Right lobe of liver (tissue), 6 donors: ENCODE measurements around the gene KRTAP17-1. TPM values are rescaled to one million over a fixed set of nuclear protein-coding genes. Genes with fewer than 3 reads are reported as not detected.

Experiments
- ATAC-seq, 4 donors: fragments of 200-7000 bp; cut with Tn5 transposase; one replicate each; pipeline ENCODE4 v1.9.1; 2020; ENCODE audit warnings: mild to moderate bottlenecking in 4 of 4, moderate library complexity in 4 of 4
- DNase-seq, 3 donors: peaks; one replicate each; pipeline ENCODE4 v3.0.0-alpha.2; 2020
- H3K27ac ChIP-seq, 3 donors: fragments of 200-600 bp; one replicate each; pipeline ENCODE4 v1.8.0; 2022
- H3K27me3 ChIP-seq, 2 donors: fragments of 200-600 bp; one replicate each; pipeline ENCODE4 v1.8.0; 2022
- H3K36me3 ChIP-seq, 4 donors: fragments of 200-600 bp; sonication (generic) in 1 of 4; one replicate each; pipeline versions ENCODE4 v1.5.1 to v1.8.0; 2017 to 2022; ENCODE audit warnings: control low read depth in 1 of 4
- H3K4me1 ChIP-seq, 4 donors: fragments of 200-600 bp; sonication (generic) in 1 of 4; one replicate each; pipeline versions ENCODE4 v1.5.1 to v1.8.0; 2017 to 2022; ENCODE audit warnings: control low read depth in 1 of 4
- H3K4me3 ChIP-seq, 3 donors: fragments of 200-600 bp; one replicate each; pipeline ENCODE4 v1.8.0; 2022
- H3K9me3 ChIP-seq, 4 donors: fragments of 200-600 bp; sonication (generic) in 1 of 4; one replicate each; pipeline versions ENCODE4 v1.5.1 to v1.8.0; 2017 to 2022; ENCODE audit warnings: control low read depth in 1 of 4
- POLR2A ChIP-seq: fragments of 450-650 bp; IDR thresholded peaks from one replicate; pipeline ENCODE4 v1.6.1; 2017; ENCODE audit warnings: antibody characterized with exemption, mild to moderate bottlenecking
- WGBS: methylation state at CpG from one replicate; pipeline ENCODE4 v1.1.6; 2018; ENCODE audit warnings: low coverage, low lambda C conversion rate; ENCODE audit not compliant: insufficient coverage; ENCODE audit errors: missing lambda C conversion rate; 5-methylcytosine and 5-hydroxymethylcytosine counted together
- intact Hi-C, 2 donors: fragments of 100-400 bp; cut with DNase I; formaldehyde crosslinking; loops; one replicate each; pipeline versions ENCODE4 v1.11.2 to v1.14.1; 2022
- total RNA-seq, 6 experiments: library from RNA; depleted of rRNA in 2 of 6; stranded (reverse); fragments of >200 nt in 2 of 6; fragmentation: NEBNext Ultra II Directional in 3 of 6; extraction: Animal tissue kit (Norgen Biotek cat#: 25700) in 3 of 6; gene quantifications; one replicate each; pipeline versions ENCODE4 v1.1.0 to v1.2.4, GENCODE V29; 2016 to 2023
- TF ChIP-seq, protein P1 (sequence below), 4 donors: fragments of 200-600 bp in 3 of 4; fragments of 450-650 bp in 1 of 4; IDR thresholded peaks; one replicate each; pipeline versions ENCODE4 v1.5.1 to v1.8.0; 2016 to 2022; ENCODE audit warnings: antibody characterized with exemption in 4 of 4, mild to moderate bottlenecking in 2 of 4
- donor health status: DM: no; HTN: yes; CAD: no.
- donor health status: DM: no; HTN: no; CAD: no.
- donor health status: DM: no; HTN: no; CAD: no.
- donor health status: DM: no; HTN: yes; CAD: no.
- donor health status: DM: no; HTN: yes; CAD: no.

KRTAP17-1 gene
- total RNA-seq, 6 experiments from 2014 or later = not detected

DNA sequence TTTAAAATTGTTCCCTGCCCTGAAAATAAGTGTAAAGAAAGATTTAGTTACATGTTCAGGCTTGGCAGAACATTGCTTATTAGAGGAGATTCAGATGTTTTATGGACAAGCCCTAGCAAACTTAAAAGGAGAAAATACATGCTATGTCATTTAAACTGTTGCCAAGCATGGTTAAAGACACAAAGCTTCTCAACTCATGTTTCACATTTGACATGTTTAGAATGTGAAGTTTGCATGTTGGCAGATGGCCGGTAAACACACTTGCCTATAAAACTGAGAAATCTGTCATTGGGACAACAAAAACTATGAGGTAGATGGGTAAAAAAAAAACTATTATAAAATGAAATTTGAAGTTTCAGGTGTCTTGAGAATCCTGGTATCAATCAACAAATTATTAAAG is 18.7 kb downstream of the KRTAP17-1 start:
- no peak for ATAC-seq
- no peaks in the 10 kb centered on the region for H3K9me3 ChIP-seq
- intact Hi-C loops = no loop called here
- no peak overlapping the region for H3K27ac ChIP-seq
- H3K27me3 ChIP-seq = no peaks in the 10 kb centered on the region
- no peak overlapping the region for H3K4me3 ChIP-seq
- no peaks in the 10 kb centered on the region for H3K4me1 ChIP-seq
- no peaks in the 10 kb centered on the region for H3K36me3 ChIP-seq
- 55% methylated on average over 1 of the region's 1 CpG for WGBS
- TF ChIP-seq, protein P1, sequence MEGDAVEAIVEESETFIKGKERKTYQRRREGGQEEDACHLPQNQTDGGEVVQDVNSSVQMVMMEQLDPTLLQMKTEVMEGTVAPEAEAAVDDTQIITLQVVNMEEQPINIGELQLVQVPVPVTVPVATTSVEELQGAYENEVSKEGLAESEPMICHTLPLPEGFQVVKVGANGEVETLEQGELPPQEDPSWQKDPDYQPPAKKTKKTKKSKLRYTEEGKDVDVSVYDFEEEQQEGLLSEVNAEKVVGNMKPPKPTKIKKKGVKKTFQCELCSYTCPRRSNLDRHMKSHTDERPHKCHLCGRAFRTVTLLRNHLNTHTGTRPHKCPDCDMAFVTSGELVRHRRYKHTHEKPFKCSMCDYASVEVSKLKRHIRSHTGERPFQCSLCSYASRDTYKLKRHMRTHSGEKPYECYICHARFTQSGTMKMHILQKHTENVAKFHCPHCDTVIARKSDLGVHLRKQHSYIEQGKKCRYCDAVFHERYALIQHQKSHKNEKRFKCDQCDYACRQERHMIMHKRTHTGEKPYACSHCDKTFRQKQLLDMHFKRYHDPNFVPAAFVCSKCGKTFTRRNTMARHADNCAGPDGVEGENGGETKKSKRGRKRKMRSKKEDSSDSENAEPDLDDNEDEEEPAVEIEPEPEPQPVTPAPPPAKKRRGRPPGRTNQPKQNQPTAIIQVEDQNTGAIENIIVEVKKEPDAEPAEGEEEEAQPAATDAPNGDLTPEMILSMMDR (IDR thresholded peaks at IDR 0.05) = no peak
- TF ChIP-seq POLR2A = no peak
- no peak for DNase-seq

DNA sequence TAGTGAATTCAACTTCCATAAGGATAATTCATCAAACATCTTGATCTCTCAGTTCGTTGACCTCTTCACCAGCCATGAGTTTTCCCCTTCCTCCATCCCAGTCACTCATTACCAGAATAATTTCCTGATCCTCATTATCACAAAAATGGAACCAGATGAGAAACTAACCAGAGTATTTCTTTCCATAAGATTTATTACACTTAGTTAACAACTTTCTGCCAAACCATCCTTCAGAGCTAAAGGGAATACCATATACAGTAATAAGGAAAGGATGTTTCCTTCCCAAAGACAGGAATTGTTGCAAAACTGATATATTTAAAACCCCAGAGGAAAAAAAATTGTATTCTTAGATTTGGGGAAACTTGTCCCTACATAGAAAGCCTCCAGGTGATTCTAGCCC is 21.5 kb downstream of the KRTAP17-1 start:
- intact Hi-C loops = no loop called here
- ATAC-seq = no peak
- TF ChIP-seq POLR2A = no peak
- TF ChIP-seq, protein P1 (IDR thresholded peaks at IDR 0.05) = no peak
- Histone ChIP-seq H3K4me3 (no peak overlapping the region), H3K27me3 (no peaks in the 10 kb centered on the region), H3K9me3 (no peaks in the 10 kb centered on the region), H3K4me1 (no peaks in the 10 kb centered on the region), H3K27ac (no peak overlapping the region), H3K36me3 (no peaks in the 10 kb centered on the region)
- DNase-seq = no peak
- WGBS = 33% methylated on average over 1 of the region's 1 CpG

DNA sequence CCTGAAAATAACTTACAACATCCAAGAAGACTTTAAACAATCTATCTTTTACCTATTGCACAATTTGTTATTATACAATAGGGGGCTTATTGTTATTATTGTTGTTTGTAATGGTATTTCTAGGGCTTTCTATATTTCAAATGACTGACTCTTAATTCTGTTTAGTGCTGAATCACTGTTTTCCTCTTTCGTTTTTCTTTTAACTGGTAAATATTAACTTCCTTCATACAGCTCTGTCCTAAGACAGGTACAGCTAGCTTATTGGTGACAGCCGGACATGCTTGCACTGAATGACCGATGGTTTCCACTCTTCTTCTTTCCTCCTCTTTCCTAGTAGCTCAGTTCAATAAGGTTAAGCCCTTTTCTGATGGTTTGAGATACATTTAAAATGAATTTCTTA is 28.5 kb downstream of the KRTAP17-1 start:
- H3K4me3 ChIP-seq = no peak overlapping the region
- TF ChIP-seq, protein P1 (IDR thresholded peaks at IDR 0.05) = no peak
- TF ChIP-seq POLR2A = no peak
- DNase-seq = no peak
- ATAC-seq = no peak
- no peak overlapping the region for H3K27ac ChIP-seq
- intact Hi-C loops = no loop called here
- no peaks in the 10 kb centered on the region for H3K27me3 ChIP-seq
- H3K4me1 ChIP-seq = no peaks in the 10 kb centered on the region
- H3K36me3 ChIP-seq = no peaks in the 10 kb centered on the region
- 40% methylated on average over 3 of the region's 3 CpGs for WGBS
- no peaks in the 10 kb centered on the region for H3K9me3 ChIP-seq

DNA sequence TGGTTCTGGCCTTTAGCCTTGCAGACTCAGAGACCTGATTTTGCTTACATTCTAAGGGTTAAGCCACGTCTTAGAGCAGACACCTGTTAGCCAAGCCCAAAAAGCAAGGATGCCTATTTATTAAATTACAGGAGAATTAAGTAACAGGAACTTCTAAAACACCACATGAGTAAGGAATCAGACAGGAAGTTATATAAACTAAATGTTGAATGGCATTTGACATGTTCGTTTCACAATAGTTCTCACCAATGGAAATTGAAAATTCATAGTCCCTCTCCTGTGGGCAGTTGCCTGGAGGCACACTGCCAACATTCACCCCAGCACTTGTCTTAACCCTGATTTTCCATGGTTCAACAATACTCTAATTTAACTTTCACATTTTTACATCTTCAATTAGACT is 31.0 kb downstream of the KRTAP17-1 start:
- no peak overlapping the region for H3K27ac ChIP-seq
- no peaks in the 10 kb centered on the region for H3K27me3 ChIP-seq
- ATAC-seq (no peak), DNase-seq (no peak)
- no peaks in the 10 kb centered on the region for H3K9me3 ChIP-seq
- no peaks in the 10 kb centered on the region for H3K36me3 ChIP-seq
- no peaks in the 10 kb centered on the region for H3K4me1 ChIP-seq
- no peak overlapping the region for H3K4me3 ChIP-seq
- no peak for TF ChIP-seq POLR2A
- TF ChIP-seq, protein P1 (IDR thresholded peaks at IDR 0.05) = no peak
- intact Hi-C loops = no loop called here
- 29% methylated on average over 2 of the region's 2 CpGs for WGBS

DNA sequence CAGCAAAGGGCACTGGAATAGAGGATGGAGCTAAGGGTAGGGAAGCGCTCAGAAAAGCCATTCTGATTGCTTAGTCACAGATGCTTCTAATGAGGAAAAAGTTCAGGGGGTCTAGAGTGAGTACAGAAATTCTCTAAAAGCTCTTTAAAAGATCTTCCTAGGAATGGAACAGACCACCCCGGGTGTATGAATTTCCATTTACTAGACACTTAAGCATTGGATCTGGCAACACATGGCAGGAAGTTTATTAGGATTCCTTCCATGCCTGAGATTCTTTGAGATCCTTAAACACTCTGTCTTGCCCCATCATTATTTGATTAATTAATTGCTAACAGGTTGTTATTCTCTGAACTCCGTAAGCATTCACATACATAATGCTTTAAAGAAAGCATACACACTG is 31.5 kb downstream of the KRTAP17-1 start:
- Histone ChIP-seq H3K27ac (no peak overlapping the region), H3K4me1 (no peaks in the 10 kb centered on the region), H3K4me3 (no peak overlapping the region), H3K9me3 (no peaks in the 10 kb centered on the region), H3K27me3 (no peaks in the 10 kb centered on the region), H3K36me3 (no peaks in the 10 kb centered on the region)
- TF ChIP-seq, protein P1 (IDR thresholded peaks at IDR 0.05) = no peak
- TF ChIP-seq POLR2A = no peak
- 39% methylated on average over 3 of the region's 3 CpGs for WGBS
- DNase-seq (no peak), ATAC-seq (no peak)
- intact Hi-C loops = no loop called here
